GM21515 (cell line): ENCODE measurements around the gene MSH3.
"Not testable (repeated sequence)": the region's sequence is repeated elsewhere in the genome, so short reads cannot be mapped to it uniquely, and the experiment has no call there.

Experiments
- ATAC-seq: cut with Tn5 transposase; IDR thresholded peaks from one replicate; pipeline ENCODE4 v1.9.1; 2021; ENCODE audit not compliant: unreplicated experiment

The MSH3 gene

DNA sequence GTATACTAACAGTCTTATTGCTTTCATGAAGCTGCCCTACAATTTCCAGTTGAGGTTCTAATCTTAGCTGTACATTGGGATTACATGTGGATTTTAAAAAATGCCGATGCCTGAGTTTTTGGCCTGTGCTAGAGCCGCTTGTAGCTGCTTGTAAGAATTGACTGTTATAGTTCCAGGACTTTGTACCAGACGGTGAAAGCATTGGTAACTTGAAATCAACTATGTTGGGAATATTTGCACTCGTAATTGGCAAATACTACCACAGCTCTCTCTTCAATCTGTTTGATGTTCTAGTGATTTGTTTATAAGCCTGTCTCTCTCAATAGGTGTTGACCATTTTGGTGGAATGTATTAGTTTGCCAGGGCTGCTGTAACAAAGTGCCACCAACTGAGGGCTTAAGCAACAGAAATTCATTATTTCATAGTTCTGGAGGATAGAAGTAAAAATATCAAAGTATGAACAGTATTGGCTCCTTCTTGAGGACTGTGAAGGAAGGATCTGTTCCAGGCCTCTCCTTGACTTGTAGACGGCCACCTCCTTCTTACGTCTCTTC, 50.8 kb downstream of the MSH3 start:
- no peak for ATAC-seq

DNA sequence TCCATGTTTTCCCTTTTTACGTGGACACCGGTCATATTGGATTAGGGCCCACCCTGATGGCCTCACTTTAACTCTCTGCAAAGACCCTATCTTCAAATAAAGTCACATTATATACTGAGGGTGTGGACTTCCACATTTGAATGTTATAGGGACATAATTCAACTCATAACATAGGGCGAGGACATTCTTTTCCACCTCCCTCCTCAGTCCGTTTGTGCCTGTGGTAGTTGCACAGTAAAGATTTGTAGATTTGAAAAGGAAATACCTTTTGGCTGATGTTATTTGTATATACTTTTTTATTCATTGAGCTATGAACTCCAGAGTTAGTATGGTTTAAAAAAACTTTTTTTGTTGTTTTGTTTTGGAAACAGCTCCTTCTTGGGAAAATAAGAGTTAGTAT, 51.3 kb downstream of the MSH3 start:
- no peak for ATAC-seq

DNA sequence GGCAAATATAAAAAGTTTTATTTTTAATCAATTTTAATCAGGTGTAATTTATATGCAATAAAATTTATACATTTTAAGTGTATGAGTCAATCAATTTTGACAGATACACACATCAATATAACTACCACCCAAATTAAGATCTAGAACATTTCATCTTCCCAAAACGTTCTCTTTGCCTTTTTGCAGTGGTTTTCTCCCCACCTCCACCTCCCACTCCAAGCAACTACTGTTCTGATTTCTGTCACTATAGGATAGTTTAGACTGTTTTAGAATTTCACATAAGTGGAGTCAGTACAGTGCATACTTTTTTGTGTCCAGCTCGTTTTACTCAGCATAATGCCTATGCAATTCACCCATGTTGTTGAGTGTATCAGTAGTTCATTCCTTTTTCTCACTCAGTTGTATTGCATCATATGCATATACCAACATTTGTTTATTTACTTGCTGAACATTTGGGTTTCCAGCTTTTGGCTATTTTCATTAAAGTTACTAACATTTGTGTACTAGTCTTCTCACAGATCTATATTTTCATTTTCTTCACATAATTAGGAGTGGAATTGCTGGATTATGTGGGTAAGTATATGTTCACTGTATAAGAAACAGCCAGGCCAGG, 52.5 kb downstream of the MSH3 start:
- ATAC-seq: no peak

DNA sequence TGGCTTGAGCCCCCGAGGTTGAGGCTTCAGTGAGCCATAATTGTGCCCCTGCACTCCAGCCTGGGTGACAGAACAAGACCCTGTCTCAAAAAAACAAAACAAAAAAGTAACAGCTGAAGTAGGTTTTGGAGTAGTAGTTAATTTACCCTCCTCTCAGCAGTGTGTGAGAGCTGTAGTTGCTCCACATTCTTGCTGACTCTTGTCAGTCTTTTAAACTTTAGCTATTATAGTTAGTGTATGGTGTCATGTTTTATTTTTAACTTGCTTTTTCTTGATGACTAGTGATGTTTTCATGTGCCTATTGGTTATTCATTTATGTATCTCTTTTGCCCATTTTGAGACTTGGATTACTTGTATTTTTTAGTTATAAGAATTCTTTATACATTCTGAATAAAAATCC, 53.2 kb downstream of the MSH3 start:
- ATAC-seq: no peak

DNA sequence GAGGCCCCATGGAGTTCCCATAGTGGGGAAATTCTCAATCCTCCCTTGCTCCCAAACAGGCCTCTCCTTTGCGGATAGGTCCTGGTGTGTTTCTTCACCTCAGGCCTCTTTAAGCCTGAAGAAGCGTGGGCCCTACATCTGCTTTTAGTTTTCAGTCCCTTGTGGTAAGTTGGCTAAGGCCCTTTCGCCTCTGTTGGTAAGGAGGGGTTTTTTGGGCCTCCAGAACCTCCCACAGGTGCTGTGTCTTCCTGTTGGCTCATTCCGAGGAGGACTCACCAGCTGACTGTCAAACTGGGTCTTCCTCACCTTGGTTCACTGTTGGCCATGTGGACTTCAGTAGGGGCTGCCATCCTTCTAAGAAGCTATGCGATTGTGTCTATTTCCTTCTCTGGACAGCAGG, 56.8 kb downstream of the MSH3 start:
- ATAC-seq: no peak

DNA sequence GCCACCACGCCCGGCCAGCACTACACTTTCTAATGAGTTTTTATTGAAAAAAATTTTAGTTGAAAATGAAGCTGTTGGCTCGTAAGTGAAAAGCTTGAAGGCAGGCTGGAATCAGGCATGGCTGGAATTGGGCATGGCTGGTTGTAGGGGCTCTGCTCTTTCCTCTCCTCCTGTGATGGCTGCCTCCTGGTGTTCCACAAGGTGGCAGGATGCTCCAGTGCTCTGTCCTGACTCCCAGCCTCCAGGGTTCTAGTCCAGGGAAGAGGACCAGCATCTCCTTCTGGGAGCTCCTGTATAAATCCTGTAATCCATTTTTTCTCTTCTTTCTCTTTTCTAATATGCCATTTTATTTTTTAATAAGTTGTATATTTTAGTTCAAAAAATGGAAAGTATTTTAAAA, 57.5 kb downstream of the MSH3 start:
- ATAC-seq: no peak

DNA sequence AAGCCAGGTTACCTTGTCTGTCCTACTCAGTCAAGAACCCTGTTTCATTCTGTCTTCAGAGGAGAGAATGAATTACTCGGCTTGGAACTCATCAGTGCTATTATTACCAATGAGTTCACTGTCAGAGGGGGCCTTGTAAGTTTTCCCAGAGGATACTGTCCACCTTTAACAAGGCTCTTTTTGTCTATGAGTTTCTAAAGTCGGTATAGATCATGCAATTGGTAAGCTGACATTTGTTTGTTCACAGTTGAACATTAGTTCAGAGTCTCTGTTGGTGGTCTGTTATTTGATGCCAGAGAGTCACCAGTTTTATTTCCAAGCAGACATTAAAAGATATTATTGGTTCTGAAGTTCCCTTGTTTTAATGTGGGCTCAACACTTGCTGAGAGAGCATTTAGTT, 58.5 kb downstream of the MSH3 start:
- no peak for ATAC-seq

DNA sequence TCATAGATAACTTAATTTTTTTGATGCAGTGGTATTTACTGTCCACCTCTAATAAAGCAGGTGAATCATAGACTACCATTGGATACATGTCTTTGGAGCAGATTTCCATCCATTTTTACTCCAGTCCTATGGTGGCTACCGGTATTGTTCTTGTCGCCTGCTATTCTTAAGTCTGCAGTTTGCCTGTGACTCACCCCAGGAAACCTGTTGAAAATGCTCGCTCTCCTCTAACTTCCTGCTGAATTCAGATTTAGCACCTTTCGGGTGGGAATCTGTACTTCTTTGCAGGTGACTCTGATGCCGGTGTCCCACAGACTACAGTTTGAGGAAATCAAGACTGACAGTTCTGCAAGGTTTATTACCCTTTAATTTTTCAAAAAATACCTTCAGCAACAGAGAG, 59.2 kb downstream of the MSH3 start:
- no peak for ATAC-seq

DNA sequence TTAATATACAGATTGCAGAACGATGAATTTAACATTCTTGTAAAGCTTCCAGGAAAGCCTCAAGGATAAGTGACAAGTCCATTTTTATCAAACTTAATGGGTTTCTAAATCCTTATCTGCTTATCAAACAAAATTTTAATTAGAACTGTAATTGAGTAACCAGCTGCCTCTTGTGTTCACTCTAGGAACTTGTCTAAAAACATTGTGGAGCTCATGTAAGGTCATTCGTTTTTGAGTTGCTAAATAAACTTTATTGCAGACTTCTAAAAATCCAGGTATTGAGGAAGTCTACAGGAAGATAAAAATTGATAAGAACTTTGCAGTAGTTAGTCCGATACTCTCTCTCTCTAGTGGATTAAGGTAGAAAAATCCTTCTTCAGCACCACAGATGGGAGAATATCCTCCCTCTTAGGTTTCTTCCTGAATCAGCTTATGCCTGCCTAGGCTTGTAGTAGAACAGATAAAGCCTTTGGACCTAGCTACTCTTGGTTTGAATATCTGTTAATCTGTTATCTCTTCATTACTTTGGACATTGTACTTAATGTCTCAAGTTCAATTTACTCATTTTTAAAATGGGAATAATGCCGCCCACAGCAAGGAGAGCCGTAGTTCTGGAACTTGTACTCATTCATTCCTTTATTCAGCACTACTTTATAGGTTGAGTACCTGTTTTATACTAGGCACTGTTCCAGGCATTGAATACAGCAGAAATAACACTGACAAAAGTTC, 60.3 kb downstream of the MSH3 start:
- no peak for ATAC-seq

DNA sequence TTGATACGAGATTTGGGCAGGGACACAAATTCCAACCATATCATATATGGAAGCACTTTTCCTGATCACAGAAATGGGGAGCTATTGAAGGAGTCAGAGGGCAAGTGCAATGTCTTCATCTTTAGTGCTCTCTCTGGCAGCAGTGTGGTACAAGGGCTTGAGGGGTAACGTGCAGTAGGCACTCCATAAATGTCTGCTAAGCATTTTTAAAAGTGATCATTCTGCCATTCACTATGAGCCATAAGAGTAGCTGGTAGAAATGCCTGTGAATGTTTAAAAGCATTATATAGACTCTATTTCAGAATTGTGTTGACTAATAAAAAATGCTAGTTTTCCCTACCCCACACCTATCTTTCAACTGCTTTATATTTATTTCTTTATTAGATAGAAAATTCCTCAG, 61.4 kb downstream of the MSH3 start:
- ATAC-seq: no peak

DNA sequence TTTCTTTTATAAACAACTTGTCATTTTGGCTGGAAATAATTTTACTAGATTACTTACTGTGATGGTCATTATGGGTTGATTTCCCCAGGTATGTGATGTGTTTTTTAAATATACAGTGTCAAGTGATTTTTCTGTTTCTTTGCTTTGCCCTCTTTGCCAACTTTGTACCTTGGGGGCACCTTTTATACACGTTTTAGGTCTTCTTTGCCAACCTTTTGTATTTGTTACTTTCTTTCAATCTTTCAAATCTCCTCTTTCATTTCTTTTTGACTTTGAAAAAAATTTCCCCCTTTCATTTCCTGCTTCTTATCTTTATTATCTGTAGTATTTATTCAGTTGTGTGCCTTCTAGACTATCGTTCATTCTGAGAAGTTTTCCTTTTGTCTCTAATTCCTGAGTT, 65.7 kb downstream of the MSH3 start:
- ATAC-seq: no peak

DNA sequence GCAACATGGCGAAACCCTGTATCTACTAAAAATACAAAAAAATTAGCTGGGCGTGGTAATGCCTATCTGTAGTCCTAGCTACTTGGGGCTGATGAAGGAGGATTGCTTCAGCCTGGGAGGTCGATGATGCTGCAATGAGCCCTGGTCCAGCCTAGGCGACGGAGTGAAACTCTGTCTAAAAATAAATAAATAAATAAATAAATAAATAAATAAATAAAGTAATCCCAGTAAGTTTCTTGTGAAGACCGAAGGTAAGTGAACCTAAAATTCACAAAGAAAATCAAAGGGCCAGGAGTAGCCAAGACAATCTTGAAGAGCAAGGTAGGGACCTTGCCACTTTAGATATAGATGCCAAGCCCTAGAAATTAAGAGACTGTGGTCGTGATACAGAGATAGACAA, 68.5 kb downstream of the MSH3 start:
- no peak for ATAC-seq

DNA sequence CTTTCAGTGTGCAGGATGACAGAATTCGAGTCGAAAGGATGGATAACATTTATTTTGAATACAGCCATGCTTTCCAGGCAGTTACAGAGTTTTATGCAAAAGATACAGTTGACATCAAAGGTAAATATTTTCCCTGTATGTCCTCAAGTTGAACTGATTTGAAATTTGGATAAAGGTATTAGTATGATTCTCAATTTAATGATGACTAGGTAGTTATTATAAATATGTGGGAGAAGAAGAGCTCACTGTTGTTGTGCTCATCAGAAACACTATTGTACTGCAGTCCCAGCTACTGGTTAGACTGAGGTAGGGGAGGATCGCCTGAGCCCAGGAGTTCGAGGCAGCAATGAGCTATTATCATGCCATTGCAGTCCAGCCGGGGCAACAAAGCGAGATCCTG, 71.0 kb downstream of the MSH3 start:
- ATAC-seq: no peak

DNA sequence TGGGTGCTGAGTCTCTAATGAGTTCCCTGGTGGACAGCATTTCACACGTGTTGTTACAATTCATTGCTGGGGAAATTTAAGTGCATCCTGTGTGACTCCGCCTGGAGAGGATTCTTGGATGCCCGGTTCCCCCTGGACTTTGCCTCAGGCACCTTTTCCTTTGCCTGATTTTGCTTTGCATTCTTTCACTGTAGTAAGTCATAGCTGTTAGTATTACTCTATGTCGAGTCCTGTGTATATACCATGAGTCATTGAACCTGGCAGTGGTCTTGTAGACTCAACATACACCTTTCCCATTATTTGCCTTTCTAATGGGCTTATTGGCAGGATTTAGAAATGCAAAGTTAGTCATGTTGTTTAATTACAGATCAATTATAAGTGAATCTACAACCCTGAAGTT, 82.3 kb downstream of the MSH3 start:
- no peak for ATAC-seq

DNA sequence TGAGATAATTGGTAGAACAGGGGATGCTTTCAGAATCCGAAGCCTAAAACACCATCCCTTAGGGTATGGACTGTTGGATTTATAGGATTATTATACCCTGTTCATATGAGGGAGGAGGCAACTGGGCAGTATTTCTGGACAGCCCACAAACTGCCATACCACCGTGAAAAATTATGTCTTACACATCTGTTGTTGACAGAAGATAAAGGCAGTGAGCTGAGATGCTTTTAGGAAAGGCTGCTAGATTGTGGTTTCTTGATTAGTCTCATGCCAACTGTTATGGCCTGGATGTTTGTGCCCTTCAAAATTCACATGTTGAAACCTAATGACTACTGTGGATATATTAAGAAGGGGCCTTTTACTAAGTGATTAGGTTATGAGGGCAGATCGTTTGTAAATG, 84.0 kb downstream of the MSH3 start:
- ATAC-seq: no peak

DNA sequence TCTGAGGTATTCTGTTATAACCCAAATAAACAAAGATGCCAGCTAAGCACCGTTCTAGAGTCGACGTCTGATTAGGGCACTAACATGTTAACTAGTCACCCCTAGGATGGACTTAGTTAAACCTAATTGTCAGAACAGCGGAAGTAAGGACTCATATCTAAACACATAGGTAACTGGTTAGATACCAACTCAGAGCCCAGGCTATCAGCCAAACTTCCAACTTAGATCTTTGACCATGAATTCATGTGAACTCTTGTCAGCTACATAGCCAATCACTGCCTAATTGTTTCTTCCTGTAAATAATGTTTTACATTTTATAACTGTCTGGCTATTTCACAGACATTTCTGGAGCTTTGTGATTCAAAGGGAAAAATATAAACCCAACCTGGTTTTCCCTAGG, 84.6 kb downstream of the MSH3 start:
- ATAC-seq: no peak

DNA sequence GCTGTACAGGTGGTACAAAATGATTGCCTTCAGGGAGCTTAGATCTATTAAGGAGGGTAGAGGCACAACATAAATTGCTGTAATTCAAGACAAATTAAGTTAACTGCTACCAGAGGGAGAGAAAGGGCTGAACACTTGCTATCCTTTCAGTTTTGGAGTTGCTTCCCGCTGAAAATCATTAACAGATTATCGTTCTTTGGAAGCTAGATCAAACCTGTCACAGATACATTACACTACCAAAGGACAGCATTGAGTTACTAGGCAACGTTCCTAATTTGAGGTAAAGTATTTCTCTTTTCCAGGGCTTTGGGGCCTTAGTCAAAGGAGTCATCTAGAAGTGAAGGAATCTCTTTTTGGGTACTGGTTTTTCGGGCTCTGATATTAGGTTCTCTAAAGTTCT, 85.0 kb downstream of the MSH3 start:
- ATAC-seq: no peak

DNA sequence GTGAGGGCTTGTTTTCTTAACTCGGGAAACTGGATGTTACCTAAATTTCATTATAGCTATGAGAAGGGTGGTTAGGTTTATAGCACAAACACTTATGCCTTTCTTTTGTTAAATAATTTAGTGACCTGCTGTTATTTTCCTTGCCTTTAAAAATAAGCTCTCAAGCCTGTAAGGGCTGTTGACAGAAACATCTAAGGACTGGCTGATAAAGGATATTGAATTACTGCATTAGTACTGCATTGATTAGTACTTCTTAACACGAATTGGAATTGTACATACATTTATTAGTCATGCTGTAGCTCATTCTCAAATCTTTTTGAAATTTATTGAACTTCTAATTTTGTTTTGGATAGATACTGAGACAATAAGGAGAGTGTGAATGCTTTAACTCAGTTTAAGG, 85.4 kb downstream of the MSH3 start:
- no peak for ATAC-seq

DNA sequence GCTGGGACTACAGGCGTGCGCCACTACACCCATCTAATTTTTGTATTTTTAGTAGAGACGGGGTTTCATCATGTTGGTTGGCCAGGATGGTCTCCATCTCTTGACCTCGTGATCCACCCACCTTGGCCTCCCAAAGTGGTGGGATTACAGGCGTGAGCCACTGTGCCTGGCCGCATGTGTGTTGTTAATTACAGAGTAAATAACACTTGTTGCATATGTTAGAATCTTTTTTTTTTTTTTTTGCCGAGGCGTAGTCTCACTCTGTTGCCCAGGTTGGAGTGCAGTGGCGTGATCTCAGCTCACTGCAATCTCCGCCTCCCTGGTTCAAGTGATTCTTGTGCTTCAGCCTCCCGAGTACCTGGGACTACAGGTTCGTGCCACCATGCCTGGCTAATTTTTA, 86.0 kb downstream of the MSH3 start:
- ATAC-seq: not testable (repeated sequence)

DNA sequence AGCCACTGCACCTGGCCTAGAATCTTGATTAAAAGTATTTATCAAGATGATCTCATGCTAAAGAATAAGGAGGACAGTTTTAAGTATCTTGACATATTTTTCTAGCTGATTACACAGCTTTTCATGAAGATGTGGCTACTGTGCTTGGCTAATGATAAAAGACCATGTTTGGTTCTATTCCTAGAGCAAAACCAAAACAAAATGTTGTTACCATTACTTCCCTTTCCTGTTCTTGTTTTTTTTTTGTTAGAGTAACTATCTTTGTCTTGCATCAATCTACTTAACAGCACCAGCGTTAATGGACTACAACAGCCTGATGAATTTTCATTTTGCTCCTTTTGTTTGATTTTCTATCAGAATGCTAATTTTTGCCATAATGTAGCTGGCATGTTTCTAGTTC, 86.5 kb downstream of the MSH3 start:
- ATAC-seq: peak; percentile 51

DNA sequence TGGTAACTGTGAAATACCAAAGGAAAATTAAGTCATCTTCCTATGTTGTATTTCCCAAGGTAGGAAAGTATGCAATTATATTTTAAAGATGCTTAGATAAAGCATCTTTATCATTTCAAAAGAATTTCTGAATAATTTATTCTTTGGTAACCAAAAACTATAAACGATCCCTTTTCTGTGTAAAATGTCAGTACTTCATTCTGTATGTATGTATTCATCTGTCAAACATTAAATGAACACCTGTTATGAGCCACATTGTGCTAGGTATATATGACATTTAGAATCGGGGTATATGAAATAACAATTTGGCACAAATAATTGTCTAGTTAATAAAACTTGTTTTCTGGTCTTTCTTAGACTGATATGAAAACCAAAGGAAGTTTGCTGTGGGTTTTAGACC, 89.7 kb downstream of the MSH3 start:
- no peak for ATAC-seq

DNA sequence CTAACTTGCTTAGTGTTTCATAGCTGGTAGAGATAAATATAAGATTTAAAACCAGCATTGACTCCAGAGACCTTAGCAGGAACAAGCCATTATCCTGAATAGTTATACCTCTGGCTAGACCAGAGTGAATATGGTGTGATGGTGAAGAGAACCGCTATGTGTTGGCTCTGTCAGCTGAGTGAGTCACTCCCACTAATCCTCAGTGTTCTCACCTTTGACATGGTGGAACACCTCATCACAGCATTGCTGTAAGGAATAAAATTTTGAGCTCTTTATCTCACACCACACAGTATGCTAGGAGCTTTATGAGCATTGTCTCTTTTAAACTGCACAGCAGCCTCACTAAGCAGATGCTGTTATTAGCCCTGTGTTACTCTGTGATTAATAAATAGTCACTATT, 91.0 kb downstream of the MSH3 start:
- ATAC-seq: no peak

DNA sequence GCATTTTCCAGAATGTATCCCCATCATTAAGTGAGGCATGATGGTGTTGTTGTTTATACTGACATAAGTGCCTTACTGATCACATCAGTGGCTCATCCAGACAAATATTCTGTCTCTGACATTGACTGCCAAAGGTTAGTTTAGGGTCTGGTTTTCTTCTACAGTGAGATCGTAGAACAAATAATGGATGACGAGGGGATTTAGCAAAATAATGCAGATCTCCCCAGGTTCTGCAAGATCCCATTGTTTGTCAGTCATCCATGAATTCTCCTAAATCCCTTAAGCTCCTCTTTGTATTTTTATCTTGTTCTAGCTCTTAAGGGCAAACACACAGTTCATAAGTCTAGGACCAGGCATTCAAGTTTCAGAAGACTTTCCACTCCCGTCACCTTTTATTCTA, 93.5 kb downstream of the MSH3 start:
- ATAC-seq: no peak
